ENCODE measurements around the gene OSBP2. TPM values are rescaled to one million over a fixed set of nuclear protein-coding genes. Genes with fewer than 3 reads are reported as not detected.

Gene OSBP2
- total and polyA plus RNA-seq, 10 of the 15 experiments (the other 5 are each of a cell fraction or from before 2014, with no cell fraction given), result 0.11 to 7.7 (median 3.6) TPM

MicroRNAs encoded within 50 kb of the gene (microRNA counts, 767-probe panel; counts per million panel counts)
- microRNA hsa-miR-3200-3p, result 55.3 counts per million

Small RNA genes lying within 50 kb of the gene (microRNA-seq; reads per million reads assigned to microRNA genes)
- gene MIR3200, result 51.8 reads per million, percentile 67 among the genes with 10 or more reads in this experiment

Small RNA genes lying within 50 kb of the gene (small RNA-seq; reads per million reads assigned to genes)
- 10.3 reads per million, percentile 95 among the genes with 10 or more reads in this experiment for gene MIR3200

Other genes starting within 250 kb of the OSBP2 start
Only the 7 nearest of the 8 such genes appear.
- not detected in 2 replicates for gene SEC14L4, start 189.2 kb upstream of the OSBP2 start, total RNA-seq (2014; rRNA removed)
- not detected in 2 replicates for gene SEC14L4, start 189.2 kb upstream of the OSBP2 start, total RNA-seq (2014; rRNA removed; fragmentation: Illumina TruSeq; extraction: Trizol)
- gene SEC14L4, start 189.2 kb upstream of the OSBP2 start, total RNA-seq (2021), result not detected in 2 replicates
- gene SEC14L4, start 189.2 kb upstream of the OSBP2 start, polyA plus RNA-seq (2011; rRNA removed), result not detected in 2 replicates
- gene SEC14L4, start 189.2 kb upstream of the OSBP2 start, polyA plus RNA-seq (2014; fragmentation: Illumina TruSeq; extraction: Trizol), result not detected in 2 replicates
- not detected for gene SEC14L4, start 189.2 kb upstream of the OSBP2 start, polyA plus RNA-seq (2014; fragmentation: Nextera tagmentation; extraction: Ambion mirVana)
- not detected in 2 replicates for gene SEC14L4, start 189.2 kb upstream of the OSBP2 start, polyA plus RNA-seq (2014; rRNA removed)
- gene SEC14L4, start 189.2 kb upstream of the OSBP2 start, polyA plus RNA-seq (2016; fragmentation: Nextera tagmentation; extraction: Ambion mirVana), result not detected
- not detected in 2 replicates for gene SEC14L6, start 148.1 kb upstream of the OSBP2 start, total RNA-seq (2014; rRNA removed)
- gene SEC14L6, start 148.1 kb upstream of the OSBP2 start, total RNA-seq (2014; rRNA removed; fragmentation: Illumina TruSeq; extraction: Trizol), result not detected in 2 replicates
- gene SEC14L6, start 148.1 kb upstream of the OSBP2 start, total RNA-seq (2021), result not detected in 2 replicates
- gene SEC14L6, start 148.1 kb upstream of the OSBP2 start, polyA plus RNA-seq (2011; rRNA removed), result not detected in 2 replicates
- gene SEC14L6, start 148.1 kb upstream of the OSBP2 start, polyA plus RNA-seq (2014; fragmentation: Illumina TruSeq; extraction: Trizol), result not detected in 2 replicates
- not detected for gene SEC14L6, start 148.1 kb upstream of the OSBP2 start, polyA plus RNA-seq (2014; fragmentation: Nextera tagmentation; extraction: Ambion mirVana)
- gene SEC14L6, start 148.1 kb upstream of the OSBP2 start, polyA plus RNA-seq (2014; rRNA removed), result not detected in 2 replicates
- gene SEC14L6, start 148.1 kb upstream of the OSBP2 start, polyA plus RNA-seq (2016; fragmentation: Nextera tagmentation; extraction: Ambion mirVana), result not detected
- gene GAL3ST1, start 120.2 kb upstream of the OSBP2 start, total RNA-seq (2014; rRNA removed), result not detected in 2 replicates
- not detected in 2 replicates for gene GAL3ST1, start 120.2 kb upstream of the OSBP2 start, total RNA-seq (2014; rRNA removed; fragmentation: Illumina TruSeq; extraction: Trizol)
- not detected in 2 replicates for gene GAL3ST1, start 120.2 kb upstream of the OSBP2 start, total RNA-seq (2021)
- not detected in 2 replicates for gene GAL3ST1, start 120.2 kb upstream of the OSBP2 start, polyA plus RNA-seq (2011; rRNA removed)
- not detected in 2 replicates for gene GAL3ST1, start 120.2 kb upstream of the OSBP2 start, polyA plus RNA-seq (2014; fragmentation: Illumina TruSeq; extraction: Trizol)
- not detected for gene GAL3ST1, start 120.2 kb upstream of the OSBP2 start, polyA plus RNA-seq (2014; fragmentation: Nextera tagmentation; extraction: Ambion mirVana)
- 0.09 TPM in 1 of 2 replicates, not detected in the other for gene GAL3ST1, start 120.2 kb upstream of the OSBP2 start, polyA plus RNA-seq (2014; rRNA removed)
- not detected for gene GAL3ST1, start 120.2 kb upstream of the OSBP2 start, polyA plus RNA-seq (2016; fragmentation: Nextera tagmentation; extraction: Ambion mirVana)
- gene PES1, start 103.0 kb upstream of the OSBP2 start, total RNA-seq (2014; rRNA removed), result 104 and 118 TPM in 2 replicates
- gene PES1, start 103.0 kb upstream of the OSBP2 start, total RNA-seq (2014; rRNA removed; fragmentation: Illumina TruSeq; extraction: Trizol), result 92.6 and 99.1 TPM in 2 replicates
- 135 and 139 TPM in 2 replicates for gene PES1, start 103.0 kb upstream of the OSBP2 start, total RNA-seq (2021)
- 72.8 and 113 TPM in 2 replicates for gene PES1, start 103.0 kb upstream of the OSBP2 start, polyA plus RNA-seq (2011; rRNA removed)
- gene PES1, start 103.0 kb upstream of the OSBP2 start, polyA plus RNA-seq (2014; fragmentation: Illumina TruSeq; extraction: Trizol), result 96.4 and 113 TPM in 2 replicates
- gene PES1, start 103.0 kb upstream of the OSBP2 start, polyA plus RNA-seq (2014; fragmentation: Nextera tagmentation; extraction: Ambion mirVana), result 1 to 10 TPM; 6.9 to 7.8 TPM
- gene PES1, start 103.0 kb upstream of the OSBP2 start, polyA plus RNA-seq (2014; rRNA removed), result 82.8 and 92.0 TPM in 2 replicates
- gene PES1, start 103.0 kb upstream of the OSBP2 start, polyA plus RNA-seq (2016; fragmentation: Nextera tagmentation; extraction: Ambion mirVana), result 100 to 1,000 TPM; 131 to 132 TPM
- 13.0 and 15.6 TPM in 2 replicates for gene TCN2, start 87.7 kb upstream of the OSBP2 start, total RNA-seq (2014; rRNA removed)
- 6.9 and 7.7 TPM in 2 replicates for gene TCN2, start 87.7 kb upstream of the OSBP2 start, total RNA-seq (2014; rRNA removed; fragmentation: Illumina TruSeq; extraction: Trizol)
- gene TCN2, start 87.7 kb upstream of the OSBP2 start, total RNA-seq (2021), result 10.3 and 11.0 TPM in 2 replicates
- 2.3 and 5.4 TPM in 2 replicates for gene TCN2, start 87.7 kb upstream of the OSBP2 start, polyA plus RNA-seq (2011; rRNA removed)
- 7.8 and 11.1 TPM in 2 replicates for gene TCN2, start 87.7 kb upstream of the OSBP2 start, polyA plus RNA-seq (2014; fragmentation: Illumina TruSeq; extraction: Trizol)
- gene TCN2, start 87.7 kb upstream of the OSBP2 start, polyA plus RNA-seq (2014; fragmentation: Nextera tagmentation; extraction: Ambion mirVana), result 10 to 100 TPM; 15.9 to 21.8 TPM
- gene TCN2, start 87.7 kb upstream of the OSBP2 start, polyA plus RNA-seq (2014; rRNA removed), result 8.0 and 9.5 TPM in 2 replicates
- gene TCN2, start 87.7 kb upstream of the OSBP2 start, polyA plus RNA-seq (2016; fragmentation: Nextera tagmentation; extraction: Ambion mirVana), result 10 to 100 TPM; 10.9 to 12.4 TPM
- 5.3 and 5.7 TPM in 2 replicates for gene SLC35E4, start 59.1 kb upstream of the OSBP2 start, total RNA-seq (2014; rRNA removed)
- 1.0 and 1.3 TPM in 2 replicates for gene SLC35E4, start 59.1 kb upstream of the OSBP2 start, total RNA-seq (2014; rRNA removed; fragmentation: Illumina TruSeq; extraction: Trizol)
- gene SLC35E4, start 59.1 kb upstream of the OSBP2 start, total RNA-seq (2021), result 3.8 and 5.1 TPM in 2 replicates
- 1.3 and 2.5 TPM in 2 replicates for gene SLC35E4, start 59.1 kb upstream of the OSBP2 start, polyA plus RNA-seq (2011; rRNA removed)
- 0.10 and 0.66 TPM in 2 replicates for gene SLC35E4, start 59.1 kb upstream of the OSBP2 start, polyA plus RNA-seq (2014; fragmentation: Illumina TruSeq; extraction: Trizol)
- gene SLC35E4, start 59.1 kb upstream of the OSBP2 start, polyA plus RNA-seq (2014; fragmentation: Nextera tagmentation; extraction: Ambion mirVana), result under 1 TPM in 1 of 2 experiments, not detected in 1; 0.16 TPM
- gene SLC35E4, start 59.1 kb upstream of the OSBP2 start, polyA plus RNA-seq (2014; rRNA removed), result 3.2 and 3.3 TPM in 2 replicates
- 1 to 10 TPM; 2.9 to 3.9 TPM for gene SLC35E4, start 59.1 kb upstream of the OSBP2 start, polyA plus RNA-seq (2016; fragmentation: Nextera tagmentation; extraction: Ambion mirVana)
- 4.9 and 8.2 TPM in 2 replicates for gene DUSP18, start 27.0 kb upstream of the OSBP2 start, total RNA-seq (2014; rRNA removed)
- gene DUSP18, start 27.0 kb upstream of the OSBP2 start, total RNA-seq (2014; rRNA removed; fragmentation: Illumina TruSeq; extraction: Trizol), result 5.5 TPM in 2 replicates
- 7.0 and 7.2 TPM in 2 replicates for gene DUSP18, start 27.0 kb upstream of the OSBP2 start, total RNA-seq (2021)
- 7.4 and 11.3 TPM in 2 replicates for gene DUSP18, start 27.0 kb upstream of the OSBP2 start, polyA plus RNA-seq (2011; rRNA removed)
- 7.1 and 7.2 TPM in 2 replicates for gene DUSP18, start 27.0 kb upstream of the OSBP2 start, polyA plus RNA-seq (2014; fragmentation: Illumina TruSeq; extraction: Trizol)
- gene DUSP18, start 27.0 kb upstream of the OSBP2 start, polyA plus RNA-seq (2014; fragmentation: Nextera tagmentation; extraction: Ambion mirVana), result 1 to 10 TPM; 1.9 to 2.5 TPM
- gene DUSP18, start 27.0 kb upstream of the OSBP2 start, polyA plus RNA-seq (2014; rRNA removed), result 7.5 and 8.9 TPM in 2 replicates
- 10 to 100 TPM; 10.9 to 11.9 TPM for gene DUSP18, start 27.0 kb upstream of the OSBP2 start, polyA plus RNA-seq (2016; fragmentation: Nextera tagmentation; extraction: Ambion mirVana)